Small intestine (tissue), 7 donors: ENCODE results near the gene S100A16. TPM values are rescaled to one million over a fixed set of nuclear protein-coding genes. Genes with fewer than 3 reads are reported as not detected.

Experiments used
- DNase-seq, 2 donors: peaks; one replicate each; pipeline versions ENCODE4 v3.0.0 to v3.0.0-alpha.2; 2013
- FAIRE-seq: peaks from 2 replicates; lab custom pipeline; 2012; peaks lifted over from hg19 to GRCh38; lab: Jason Lieb, UNC
- H3K27ac ChIP-seq, 3 donors: one replicate each; pipeline ENCODE4 v1.5.1; 2013; ENCODE audit warnings: low read length in 2 of 3, mild to moderate bottlenecking in 2 of 3, control low read depth in 1 of 3, inconsistent platforms in 1 of 3, low read depth in 1 of 3, moderate library complexity in 1 of 3
- H3K27me3 ChIP-seq, 3 donors: one replicate each; pipeline ENCODE4 v1.6.1; 2013; ENCODE audit warnings: low read length in 3 of 3, inconsistent platforms in 1 of 3; ENCODE audit not compliant: control insufficient read depth in 3 of 3, insufficient read depth in 3 of 3
- H3K36me3 ChIP-seq, 3 donors: one replicate each; pipeline ENCODE4 v1.6.1; 2013; ENCODE audit warnings: low read length in 3 of 3, inconsistent platforms in 1 of 3, low read depth in 1 of 3, mild to moderate bottlenecking in 1 of 3, moderate library complexity in 1 of 3; ENCODE audit not compliant: control insufficient read depth in 3 of 3, insufficient read depth in 2 of 3
- H3K4me1 ChIP-seq, 3 donors: one replicate each; pipeline ENCODE4 v1.6.1; 2013; ENCODE audit warnings: low read length in 2 of 3, inconsistent platforms in 1 of 3, low read depth in 1 of 3, mild to moderate bottlenecking in 1 of 3, moderate library complexity in 1 of 3; ENCODE audit not compliant: control insufficient read depth in 3 of 3, insufficient read depth in 2 of 3
- H3K4me3 ChIP-seq, 3 donors: one replicate each; pipeline ENCODE4 v1.5.1; 2013; ENCODE audit warnings: low read length in 3 of 3, control low read depth in 1 of 3, inconsistent platforms in 1 of 3, low read depth in 1 of 3, mild to moderate bottlenecking in 1 of 3, moderate library complexity in 1 of 3
- H3K9me3 ChIP-seq, 2 donors: one replicate each; pipeline ENCODE4 v1.6.1; 2013; ENCODE audit warnings: low read depth in 1 of 2, low read length in 1 of 2; ENCODE audit not compliant: control insufficient read depth in 2 of 2, insufficient read depth in 1 of 2
- WGBS, 3 donors: extraction: QIAGEN DNeasy Blood & Tissue Kit; methylation state at CpG; one replicate each; pipeline ENCODE4 v1.1.7; 2013; 5-methylcytosine and 5-hydroxymethylcytosine counted together
- polyA plus RNA-seq, 4 donors: library from polyadenylated mRNA; stranded (reverse) in 3 of 4; unstranded in 1 of 4; fragments of 200-250 nt in 3 of 4; fragments of 120-200 nt in 1 of 4; gene quantifications; one replicate each; pipeline versions ENCODE4 v1.2.1 to v1.2.3, GENCODE V29; 2013
- donor health status: healthy with polysubstance abuse.
- donor health status: control.
- donor health status: control.
- donor health status: Bipolar disorder and iron deficiency.
- donor health status: healthy.

The S100A16 gene
- polyA plus RNA-seq, 4 donors = 122 to 389 (median 315) TPM

- no peaks in the 10 kb centered on the region for H3K27me3 ChIP-seq
- peaks cover 6 to 60% (median 7%) of the 10 kb centered on the region in 3 donors for H3K4me1 ChIP-seq
- WGBS, 3 donors = 2 to 4% (median 3%) methylated on average over 64 to 65 of the region's 65 CpGs
- H3K4me3 ChIP-seq = peak within 1 kb of the TSS; percentile 66 to 82 (median 74)
- no peak for FAIRE-seq
- DNase-seq = peak; percentile 99
- H3K27ac ChIP-seq = peak within 1 kb of the TSS; percentile 94 to 100 (median 98)
- H3K9me3 ChIP-seq = no peaks in the 10 kb centered on the region
- peaks cover 7 to 32% (median 10%) of the 10 kb centered on the region in 3 donors for H3K36me3 ChIP-seq
Measured at GRCh38 chr1:153633754-153634665, 21.1 kb upstream of the S100A16 start, which contains the start of gene CHTOP. CHTOP (plus strand) TSS chr1:153634066; CDS start chr1:153636589, 2,523 bp downstream.

- 37 to 59% (median 44%) methylated on average over 18 of the region's 18 CpGs for WGBS, 3 donors
- peaks cover 6 to 65% (median 7%) of the 10 kb centered on the region in 3 donors for H3K4me1 ChIP-seq
- H3K4me3 ChIP-seq = peak overlapping the region in 1 of 3 donors; percentile 82
- FAIRE-seq = no peak
- DNase-seq = peak in 1 of 2 donors; percentile 69
- peaks cover 3 to 27% (median 10%) of the 10 kb centered on the region in 3 donors for H3K36me3 ChIP-seq
- no peaks in the 10 kb centered on the region for H3K27me3 ChIP-seq
- peak overlapping the region in 2 of 3 donors; percentile 98 to 100 for H3K27ac ChIP-seq
- H3K9me3 ChIP-seq = no peaks in the 10 kb centered on the region
Measured at GRCh38 chr1:153633161-153633753, 20.3 kb upstream of the S100A16 start.

- peak; percentile 66 to 67 for DNase-seq
- 58 to 73% (median 65%) methylated on average over 10 of the region's 10 CpGs for WGBS, 3 donors
- FAIRE-seq = no peak
- Histone ChIP-seq H3K27ac (peak overlapping the region in 2 of 3 donors; percentile 40 to 62), H3K9me3 (no peaks in the 10 kb centered on the region), H3K27me3 (no peaks in the 10 kb centered on the region), H3K4me3 (no peak overlapping the region), H3K4me1 (peaks cover 4 to 72% (median 7%) of the 10 kb centered on the region in 3 donors), H3K36me3 (peaks cover 0 to 12% (median 4%) of the 10 kb centered on the region in 3 donors)
Measured at GRCh38 chr1:153631047-153632022, 18.4 kb upstream of the S100A16 start.

GRCh38 chr1:153630384-153630783 lies 17.4 kb upstream of the S100A16 start:
- H3K4me3 ChIP-seq = no peak overlapping the region
- FAIRE-seq (no peak), DNase-seq (no peak)
- WGBS, 3 donors = 86 to 89% (median 88%) methylated on average over 7 of the region's 7 CpGs
- H3K36me3 ChIP-seq = peaks cover 0 to 7% (median 0%) of the 10 kb centered on the region in 3 donors
- H3K9me3 ChIP-seq = no peaks in the 10 kb centered on the region
- peaks cover 3 to 69% (median 3%) of the 10 kb centered on the region in 3 donors for H3K4me1 ChIP-seq
- H3K27me3 ChIP-seq = no peaks in the 10 kb centered on the region
- H3K27ac ChIP-seq = peak overlapping the region in 1 of 3 donors; percentile 62

- Histone ChIP-seq H3K4me1 (peaks cover 3 to 69% (median 3%) of the 10 kb centered on the region in 3 donors), H3K27ac (peak overlapping the region in 1 of 3 donors; percentile 6), H3K9me3 (no peaks in the 10 kb centered on the region), H3K36me3 (peaks cover 0 to 8% (median 0%) of the 10 kb centered on the region in 3 donors), H3K27me3 (no peaks in the 10 kb centered on the region), H3K4me3 (no peak overlapping the region)
- FAIRE-seq (no peak), DNase-seq (no peak)
- WGBS, 3 donors = 91 to 100% (median 100%) methylated on average over 1 of the region's 1 CpG
Measured at GRCh38 chr1:153629971-153630370, 17.0 kb upstream of the S100A16 start.

GRCh38 chr1:153629343-153629665 lies 16.4 kb upstream of the S100A16 start:
- Histone ChIP-seq H3K27me3 (no peaks in the 10 kb centered on the region), H3K4me1 (peaks cover 3 to 69% (median 3%) of the 10 kb centered on the region in 3 donors), H3K9me3 (no peaks in the 10 kb centered on the region), H3K36me3 (peaks cover 0 to 14% (median 0%) of the 10 kb centered on the region in 3 donors), H3K4me3 (no peak overlapping the region), H3K27ac (no peak overlapping the region)
- DNase-seq = no peak
- FAIRE-seq = no peak
- WGBS, 3 donors = 69 to 80% (median 79%) methylated on average over 5 of the region's 5 CpGs

GRCh38 chr1:153628638-153629342 lies 15.9 kb upstream of the S100A16 start:
- Histone ChIP-seq H3K4me3 (no peak overlapping the region), H3K9me3 (no peaks in the 10 kb centered on the region), H3K27ac (no peak overlapping the region), H3K27me3 (no peaks in the 10 kb centered on the region), H3K4me1 (peaks cover 3 to 69% (median 3%) of the 10 kb centered on the region in 3 donors), H3K36me3 (peaks cover 0 to 14% (median 0%) of the 10 kb centered on the region in 3 donors)
- DNase-seq = no peak
- 69 to 81% (median 77%) methylated on average over 6 of the region's 6 CpGs for WGBS, 3 donors
- no peak for FAIRE-seq
